H4 (cell line): Measurements from ENCODE around the gene MMP17. TPM values are rescaled to one million over a fixed set of nuclear protein-coding genes. Genes with fewer than 3 reads are reported as not detected.

Experiments used
- DNase-seq: peaks from one replicate; pipeline ENCODE4 v3.0.0-alpha.2; 2015; ENCODE audit warnings: low spot score
- total RNA-seq: library from RNA; depleted of rRNA; stranded (reverse); fragments of >200 nt; shearing (Covaris generic); gene quantifications from 2 replicates; pipeline ENCODE4 v1.2.3, GENCODE V29; 2014

MMP17 gene
- total RNA-seq, 1 experiment from 2014 or later = 5.0 TPM

DNA sequence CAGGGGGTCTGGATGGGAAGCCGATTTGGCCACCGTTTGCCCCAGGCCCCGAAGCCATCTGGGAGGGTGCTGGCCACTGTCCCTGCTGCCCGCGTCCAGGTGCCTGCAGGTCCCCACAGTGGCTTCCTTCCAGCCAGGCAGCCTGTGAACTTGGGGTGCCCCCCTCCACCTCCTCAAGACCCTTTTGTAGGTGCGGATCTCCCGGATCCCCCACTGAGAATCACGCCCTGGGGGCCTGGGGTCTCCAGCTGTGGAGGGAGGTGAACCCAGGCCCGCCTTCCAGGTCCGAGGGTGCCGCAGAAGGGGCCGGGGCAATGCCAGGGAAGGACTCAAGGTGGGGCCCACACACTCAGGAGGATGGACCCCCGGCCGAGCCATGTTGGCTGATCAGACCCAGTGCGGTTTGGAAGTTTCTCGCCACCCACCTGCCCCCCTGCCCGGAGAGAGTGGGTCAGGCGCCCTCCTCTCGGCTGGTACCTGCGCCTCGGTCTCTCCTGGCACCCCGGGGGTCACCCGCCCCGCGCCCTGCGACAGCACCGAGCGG is 1.7 kb downstream of the MMP17 start:
- DNase-seq = no peak

- DNase-seq = peak; percentile 54
These were observed 2.2 kb downstream of the MMP17 start for GRCh38 chr12:131830335-131830913.

GRCh38 chr12:131830914-131831571 is 2.9 kb downstream of the MMP17 start:
- DNase-seq = no peak

- DNase-seq = peak; percentile 61
These were observed 3.4 kb downstream of the MMP17 start for GRCh38 chr12:131831635-131832041.

DNA sequence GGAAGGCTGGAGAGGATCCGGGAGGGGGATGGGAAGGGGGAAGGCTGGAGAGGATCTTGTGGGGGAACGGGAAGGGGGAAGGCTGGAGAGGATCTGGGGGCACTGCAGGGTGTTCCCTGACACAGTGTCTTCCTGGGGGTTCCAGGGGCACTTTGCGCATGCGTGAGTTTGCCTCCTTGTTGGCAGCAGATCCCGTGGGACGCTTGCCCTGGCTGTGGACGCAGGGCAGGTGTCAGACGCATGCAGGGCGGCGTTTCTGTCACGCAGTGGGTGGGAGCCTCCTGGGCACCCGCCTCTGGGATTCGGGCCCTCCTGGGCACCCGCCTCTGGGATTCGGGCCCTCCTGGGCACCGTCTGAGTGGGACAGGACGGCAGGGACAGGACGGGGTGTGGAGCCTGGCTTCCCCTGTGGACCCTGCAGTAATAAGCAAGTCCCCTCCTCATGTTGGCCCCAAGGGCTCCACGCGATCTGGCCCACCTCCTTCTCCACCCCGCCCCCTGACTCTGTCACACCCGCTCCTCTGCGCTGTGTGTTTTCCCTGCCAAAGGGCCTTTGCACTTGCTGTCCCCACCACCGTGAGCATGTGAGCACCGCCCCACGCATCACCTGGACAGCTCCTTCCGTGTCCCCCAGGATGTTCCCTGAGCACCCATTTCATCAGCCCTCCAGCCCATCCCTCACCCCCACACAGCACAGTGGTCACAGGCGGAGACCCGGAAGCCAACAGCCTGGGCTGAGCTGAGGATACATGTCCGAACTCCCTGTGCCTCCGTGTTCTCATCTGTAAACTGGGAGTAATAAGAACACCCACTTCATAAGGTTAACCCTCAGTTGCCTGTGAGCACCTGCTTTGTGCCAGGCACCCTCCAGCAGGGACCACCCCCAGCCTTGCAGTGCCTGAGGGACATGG is 4.4 kb downstream of the MMP17 start:
- DNase-seq = peak; percentile 48

GRCh38 chr12:131833288-131833895 is 5.2 kb downstream of the MMP17 start:
- no peak for DNase-seq

DNA sequence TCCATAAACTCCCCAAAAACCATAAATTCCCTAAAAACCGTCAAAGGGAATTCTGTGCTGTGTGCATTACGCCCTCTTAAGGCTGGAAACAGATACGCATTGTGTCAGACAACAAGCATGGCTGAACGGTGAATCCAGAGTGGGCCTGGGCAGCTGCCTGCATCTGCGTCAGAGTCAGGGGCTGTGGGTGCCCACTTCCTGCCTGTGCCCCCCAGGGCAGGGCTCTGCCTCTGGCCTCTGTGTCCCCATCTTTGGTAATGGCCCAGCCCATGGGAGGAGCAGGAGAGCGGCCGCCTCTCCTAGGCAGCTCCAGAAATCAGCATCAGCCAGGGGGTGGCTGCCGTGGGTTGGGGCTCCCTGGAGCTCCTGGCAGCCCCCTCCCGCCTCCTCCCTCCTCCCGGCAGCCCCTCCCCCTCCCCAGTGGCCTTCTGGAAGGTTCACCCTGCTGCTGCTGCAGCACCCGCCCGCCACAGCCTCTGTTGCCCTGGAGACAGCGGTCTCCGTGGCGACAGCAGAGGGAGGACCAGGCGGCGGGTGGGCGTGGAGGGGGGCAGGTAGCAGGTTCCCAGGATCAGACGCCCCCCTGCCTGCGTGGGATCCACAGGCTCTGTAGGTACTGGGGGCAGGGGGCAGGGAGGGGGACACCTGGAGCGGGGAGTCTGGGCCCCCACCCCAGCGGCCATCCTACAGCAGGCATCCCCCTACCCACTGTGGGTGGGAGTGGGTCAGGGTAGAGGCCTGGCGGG is 5.9 kb downstream of the MMP17 start:
- DNase-seq = no peak

GRCh38 chr12:131834798-131835615 is 6.8 kb downstream of the MMP17 start:
- no peak for DNase-seq

- DNase-seq = no peak
These were observed 7.5 kb downstream of the MMP17 start for GRCh38 chr12:131835616-131836171.

DNA sequence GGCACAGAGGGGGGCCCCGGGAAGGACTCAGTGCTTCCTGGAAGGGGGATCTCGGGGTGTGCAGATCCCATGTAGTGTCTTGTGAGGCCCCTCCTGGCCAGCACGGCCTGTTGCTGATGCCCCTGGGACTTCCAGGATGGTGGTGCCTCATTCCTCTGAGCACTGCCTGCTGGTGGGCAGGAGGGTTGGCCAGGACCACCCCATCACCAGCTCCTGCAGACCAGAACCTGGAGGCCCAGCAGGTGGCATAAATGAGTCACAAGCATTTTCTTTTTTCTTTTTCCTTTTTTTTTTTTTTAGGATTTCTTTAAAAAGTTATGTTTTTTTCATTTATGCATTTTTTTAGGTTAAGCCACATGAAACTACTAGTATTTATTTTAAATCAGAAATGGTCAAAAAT is 8.0 kb downstream of the MMP17 start:
- DNase-seq = no peak

DNA sequence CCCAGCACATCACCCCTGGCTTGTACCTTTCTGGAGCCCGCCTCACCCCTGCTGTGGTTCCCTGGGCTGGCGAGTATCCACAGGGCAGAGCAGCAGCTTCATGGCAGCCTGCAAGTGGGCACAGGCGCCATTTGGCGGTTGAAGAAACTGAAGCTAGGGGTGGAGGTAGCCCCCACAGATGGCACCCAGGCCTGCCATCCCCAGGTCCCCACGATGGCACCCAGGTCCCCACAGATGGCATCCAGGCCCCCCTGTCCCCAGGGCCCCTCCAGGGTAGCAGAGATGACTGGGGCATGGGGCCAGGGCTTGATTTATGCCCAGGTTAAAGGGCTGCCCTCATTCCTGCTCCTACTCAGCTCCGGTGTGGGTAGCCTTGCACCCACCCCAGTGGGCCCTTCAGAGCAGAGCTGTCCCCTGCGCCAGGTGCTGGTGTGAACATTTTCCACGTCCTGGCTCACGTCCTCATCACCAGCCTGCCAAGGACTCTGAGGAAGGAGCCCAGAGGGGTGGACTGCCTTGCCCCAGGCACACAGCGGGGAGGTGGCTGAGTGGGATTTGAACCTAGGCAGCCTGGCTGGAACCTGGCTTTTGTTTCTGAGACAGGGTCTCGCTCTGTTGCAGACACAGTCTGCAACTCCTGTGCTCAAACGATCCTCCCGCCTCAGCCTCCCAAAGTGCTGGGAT is 8.7 kb downstream of the MMP17 start:
- DNase-seq = no peak

DNA sequence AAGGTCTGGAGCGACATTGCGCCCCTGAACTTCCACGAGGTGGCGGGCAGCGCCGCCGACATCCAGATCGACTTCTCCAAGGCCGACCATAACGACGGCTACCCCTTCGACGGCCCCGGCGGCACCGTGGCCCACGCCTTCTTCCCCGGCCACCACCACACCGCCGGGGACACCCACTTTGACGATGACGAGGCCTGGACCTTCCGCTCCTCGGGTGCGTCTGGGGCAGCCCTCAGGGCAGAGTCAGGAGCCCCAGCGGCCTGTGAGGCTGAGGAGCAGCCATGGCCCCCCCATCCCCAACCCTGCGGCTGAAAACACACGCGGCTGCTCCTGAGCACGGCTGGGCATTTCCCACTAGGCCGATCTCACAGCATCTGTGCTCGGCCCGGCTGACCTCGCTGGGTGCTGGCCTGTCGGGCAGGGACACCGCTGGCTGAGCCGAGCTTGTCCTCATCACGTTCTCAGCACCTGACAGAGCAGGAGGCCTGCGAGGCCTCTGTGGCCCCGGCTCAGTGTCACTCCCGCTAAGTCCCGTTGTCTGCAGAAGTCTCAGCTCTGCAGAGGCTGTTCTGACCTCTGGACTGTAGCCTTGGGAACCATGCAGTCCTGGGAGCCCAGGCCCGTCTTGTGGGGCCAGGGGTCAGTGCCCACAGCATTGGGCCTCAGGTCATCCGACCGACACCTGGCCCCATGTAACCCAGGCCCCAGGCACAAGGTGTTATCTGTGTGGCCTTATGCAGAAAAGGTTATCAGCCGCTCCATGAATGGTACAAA is 12.6 kb downstream of the MMP17 start:
- no peak for DNase-seq

GRCh38 chr12:131841547-131841946 is 13.4 kb downstream of the MMP17 start:
- DNase-seq = no peak

- no peak for DNase-seq
These were observed 14.0 kb downstream of the MMP17 start for GRCh38 chr12:131842169-131842568.

- no peak for DNase-seq
These were observed 15.3 kb downstream of the MMP17 start for GRCh38 chr12:131843527-131843926.

DNA sequence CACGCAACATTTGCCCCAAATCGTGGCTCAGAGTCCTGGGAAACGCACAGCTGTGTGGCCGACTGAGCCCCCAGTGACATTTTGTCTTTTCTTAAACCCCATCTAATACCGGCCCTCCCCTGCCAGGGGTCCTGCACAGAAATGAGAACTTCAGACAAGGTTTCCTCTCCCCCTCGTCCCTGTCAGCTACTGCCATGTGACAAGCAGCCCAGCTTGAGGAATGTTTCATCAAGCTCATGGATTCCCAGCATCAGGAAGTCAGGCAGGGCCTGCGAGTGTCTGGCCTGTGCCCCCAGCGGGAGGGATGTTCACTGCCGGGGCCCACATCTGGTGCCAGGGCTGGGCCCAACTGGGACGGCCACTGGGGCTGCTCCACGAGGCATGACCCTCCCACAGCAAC is 15.9 kb downstream of the MMP17 start:
- DNase-seq = no peak

DNA sequence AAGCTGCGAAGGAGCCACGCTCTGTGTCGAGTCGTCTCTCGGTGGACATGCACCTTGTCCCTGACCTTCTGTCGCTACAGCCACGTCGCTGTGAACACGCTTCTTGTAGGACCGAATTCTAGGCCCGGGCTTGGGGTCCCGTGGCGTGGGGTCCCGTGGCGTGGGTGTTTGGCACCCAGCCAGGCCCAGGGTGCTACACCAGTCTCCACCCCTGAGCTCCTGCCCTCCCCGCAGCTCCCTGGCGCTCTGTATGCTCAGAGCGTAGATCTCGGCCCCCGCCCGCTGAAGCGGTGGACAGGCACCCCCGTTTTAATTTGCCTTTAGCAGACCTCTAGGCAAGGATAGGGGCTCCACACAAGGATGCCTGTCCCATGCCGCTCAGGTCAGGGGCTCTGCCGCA is 16.5 kb downstream of the MMP17 start:
- no peak for DNase-seq

- DNase-seq = no peak
These were observed 16.9 kb downstream of the MMP17 start for GRCh38 chr12:131845121-131845520.

DNA sequence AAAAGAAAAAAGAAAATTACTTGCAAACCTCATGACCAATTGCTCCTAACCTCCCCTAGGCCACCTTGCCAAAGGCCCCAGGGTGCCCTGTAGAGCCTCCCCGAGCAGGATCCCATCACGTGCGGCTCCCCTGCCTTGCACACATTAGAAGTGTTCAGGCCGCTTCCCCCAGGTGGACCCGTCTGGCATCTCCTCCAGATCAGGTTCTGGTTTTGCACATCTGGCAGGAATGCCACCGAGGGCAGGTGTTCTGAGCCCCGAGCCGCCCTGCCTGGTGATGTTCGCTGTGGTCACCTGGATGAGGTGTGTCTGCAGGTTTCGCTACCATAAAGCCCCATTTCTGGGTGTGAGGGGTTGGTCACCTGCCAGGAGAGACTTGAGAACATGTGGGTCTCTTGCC is 19.3 kb downstream of the MMP17 start:
- DNase-seq = no peak
